HPDE6-E6E7 (cell line): ENCODE data around the gene FTSJ1.
"Not testable (repeated sequence)": the region's sequence is repeated elsewhere in the genome, so short reads cannot be mapped to it uniquely, and the experiment has no call there.

Experiments used
- DNase-seq: peaks from one replicate; pipeline ENCODE4 v3.0.0; 2011; ENCODE audit warnings: missing footprints; ENCODE audit errors: extremely low spot score

The FTSJ1 gene

GRCh38 chrX:48497871-48498270 is 21.9 kb downstream of the FTSJ1 start:
- no peak for DNase-seq

GRCh38 chrX:48498374-48498809 is 22.4 kb downstream of the FTSJ1 start:
- DNase-seq, result no peak

GRCh38 chrX:48504261-48504660 is 28.3 kb downstream of the FTSJ1 start:
- DNase-seq, result no peak

- no peak for DNase-seq
Observed at GRCh38 chrX:48505481-48505880, 29.5 kb downstream of the FTSJ1 start.

GRCh38 chrX:48507246-48507645 is 31.2 kb downstream of the FTSJ1 start:
- no peak for DNase-seq

GRCh38 chrX:48508400-48509244 is 32.6 kb downstream of the FTSJ1 start, which contains the start of gene PORCN:
TSS of gene PORCN (plus strand) at chrX:48508992. CDS start at chrX:48509821, 829 bp downstream.
- DNase-seq, result peak; percentile 54

GRCh38 chrX:48509245-48509590 is 33.2 kb downstream of the FTSJ1 start:
- no peak for DNase-seq

GRCh38 chrX:48509619-48510018 is 33.6 kb downstream of the FTSJ1 start:
- DNase-seq, result no peak

GRCh38 chrX:48511560-48511959 is 35.6 kb downstream of the FTSJ1 start:
- DNase-seq, result no peak

- DNase-seq, result no peak
Observed at GRCh38 chrX:48512371-48512935, 36.5 kb downstream of the FTSJ1 start.

- DNase-seq, result no peak
Observed at GRCh38 chrX:48513670-48514069, 37.7 kb downstream of the FTSJ1 start.

GRCh38 chrX:48514126-48514806 is 38.3 kb downstream of the FTSJ1 start:
- no peak for DNase-seq

- DNase-seq, result no peak
Observed at GRCh38 chrX:48514868-48515460, 39.0 kb downstream of the FTSJ1 start.

GRCh38 chrX:48515842-48516241 is 39.8 kb downstream of the FTSJ1 start:
- DNase-seq, result no peak

GRCh38 chrX:48516285-48516684 is 40.3 kb downstream of the FTSJ1 start:
- no peak for DNase-seq

GRCh38 chrX:48516987-48517386 is 41.0 kb downstream of the FTSJ1 start:
- DNase-seq, result no peak

- DNase-seq, result not testable (repeated sequence)
Observed at GRCh38 chrX:48519481-48519880, 43.5 kb downstream of the FTSJ1 start.

- DNase-seq, result no peak
Observed at GRCh38 chrX:48520455-48520854, 44.5 kb downstream of the FTSJ1 start.

GRCh38 chrX:48520976-48521352 is 45.0 kb downstream of the FTSJ1 start:
- DNase-seq, result no peak

GRCh38 chrX:48521353-48522243 is 45.6 kb downstream of the FTSJ1 start, which contains the start of gene EBP:
TSS of gene EBP (plus strand) at chrX:48521808. CDS start at chrX:48523772, 1,964 bp downstream.
- DNase-seq, result peak; percentile 84

- DNase-seq, result no peak
Observed at GRCh38 chrX:48522291-48522690, 46.3 kb downstream of the FTSJ1 start.
